Ishikawa (cell line): ENCODE measurements around the gene ANP32B.

Experiments
- CREB1 ChIP-seq: IDR thresholded peaks from 2 replicates; pipeline ENCODE4 v1.6.1; 2012; ENCODE audit warnings: low read depth
- EGR1 ChIP-seq: IDR thresholded peaks from 2 replicates; pipeline ENCODE4 v1.6.1; 2012
- EP300 ChIP-seq: IDR thresholded peaks from 2 replicates; pipeline ENCODE4 v1.6.1; 2012; ENCODE audit warnings: borderline replicate concordance
- TEAD4 ChIP-seq: IDR thresholded peaks from 2 replicates; pipeline ENCODE4 v1.6.1; 2012
- TF ChIP-seq, protein P1 (sequence below): IDR thresholded peaks from 2 replicates; pipeline ENCODE4 v1.6.1; 2012

DNA sequence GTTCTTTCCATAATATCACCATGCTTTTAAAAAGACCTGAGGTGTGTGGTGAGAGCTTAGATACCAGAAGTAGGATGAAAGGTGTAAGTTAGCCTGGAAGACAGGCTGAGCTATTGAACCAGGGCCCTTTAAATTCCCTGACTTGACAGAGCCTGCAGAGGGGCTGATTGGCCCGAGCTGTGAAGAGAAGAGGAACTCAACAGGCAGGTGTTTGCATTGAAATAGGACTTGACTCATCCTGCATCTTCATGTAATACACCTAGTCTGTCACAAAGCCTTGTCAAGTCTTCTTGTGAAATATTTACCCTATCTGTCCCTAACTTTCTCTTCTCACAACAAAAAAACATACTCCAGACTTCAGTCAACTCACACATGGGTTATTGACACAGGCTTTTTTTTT lies 16.6 kb upstream of the ANP32B start:
- TF ChIP-seq EP300 (no peak), EGR1 (no peak), CREB1 (no peak), TEAD4 (no peak)
- TF ChIP-seq, protein P1, sequence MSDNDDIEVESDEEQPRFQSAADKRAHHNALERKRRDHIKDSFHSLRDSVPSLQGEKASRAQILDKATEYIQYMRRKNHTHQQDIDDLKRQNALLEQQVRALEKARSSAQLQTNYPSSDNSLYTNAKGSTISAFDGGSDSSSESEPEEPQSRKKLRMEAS, result no peak
